HG02943 (cell line): ENCODE measurements around the gene TOX3.

Experiments used
- ATAC-seq: cut with Tn5 transposase; IDR thresholded peaks from one replicate; pipeline ENCODE4 v1.9.1; 2021; ENCODE audit warnings: mild to moderate bottlenecking, low read depth, moderate library complexity; ENCODE audit not compliant: unreplicated experiment

Gene TOX3

DNA sequence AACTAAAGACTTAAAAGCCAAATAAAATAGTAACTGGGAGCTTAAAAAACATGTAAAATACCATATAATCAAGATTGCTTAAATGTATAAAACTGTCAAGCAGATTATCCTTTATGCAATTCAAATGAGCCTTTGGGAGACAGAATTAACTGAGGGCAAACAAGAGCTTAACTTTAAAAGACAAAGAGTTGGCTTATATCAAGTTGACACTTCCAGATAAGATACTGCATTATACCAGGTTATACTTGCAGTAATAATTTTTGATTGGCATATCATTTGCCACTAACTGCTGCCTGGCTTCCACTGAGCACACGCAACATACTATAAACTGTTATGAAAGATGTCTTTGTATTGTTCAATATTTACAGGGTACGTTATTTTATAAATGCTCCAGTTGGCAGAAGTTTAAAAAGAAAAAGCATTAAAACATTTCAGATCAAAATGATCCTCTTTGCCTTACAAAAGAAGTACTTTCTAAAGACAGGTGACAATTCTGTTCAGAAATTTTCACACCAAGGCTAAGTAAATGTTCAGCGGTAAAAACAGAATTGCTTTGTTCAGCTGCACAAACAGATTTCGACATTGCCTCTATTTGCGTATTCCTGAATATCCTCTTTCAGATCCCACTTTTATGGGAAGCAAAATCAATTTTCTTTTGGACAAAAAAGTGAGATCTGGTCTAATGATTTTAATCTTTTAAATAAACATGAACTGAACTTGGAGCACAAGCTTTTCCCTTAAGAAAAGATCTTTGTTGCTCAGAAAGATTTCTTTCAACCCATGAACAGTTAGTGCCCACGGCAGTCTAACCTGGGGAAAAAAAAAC is 50.7 kb downstream of the TOX3 start:
- no peak for ATAC-seq

DNA sequence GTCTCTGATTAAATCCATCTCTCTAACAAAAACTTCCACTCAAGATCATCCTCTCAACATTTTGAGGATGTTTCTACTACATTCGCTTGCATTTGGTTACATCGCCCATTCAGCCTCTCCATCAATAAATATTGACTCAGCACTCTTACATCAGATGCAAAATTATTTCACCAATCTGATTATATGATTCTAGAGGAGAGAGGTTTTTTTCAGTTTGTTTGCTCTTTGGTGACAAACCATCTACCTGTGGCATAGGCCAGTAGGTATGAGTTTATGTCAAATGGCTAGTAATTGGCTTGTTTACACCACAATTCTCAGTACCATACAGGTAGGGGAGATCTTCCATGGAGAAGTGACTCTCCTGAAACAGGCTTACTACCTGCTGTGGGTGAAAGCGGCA is 52.3 kb downstream of the TOX3 start:
- ATAC-seq, result no peak

GRCh38 chr16:52494145-52494544 is 52.8 kb downstream of the TOX3 start:
- no peak for ATAC-seq

DNA sequence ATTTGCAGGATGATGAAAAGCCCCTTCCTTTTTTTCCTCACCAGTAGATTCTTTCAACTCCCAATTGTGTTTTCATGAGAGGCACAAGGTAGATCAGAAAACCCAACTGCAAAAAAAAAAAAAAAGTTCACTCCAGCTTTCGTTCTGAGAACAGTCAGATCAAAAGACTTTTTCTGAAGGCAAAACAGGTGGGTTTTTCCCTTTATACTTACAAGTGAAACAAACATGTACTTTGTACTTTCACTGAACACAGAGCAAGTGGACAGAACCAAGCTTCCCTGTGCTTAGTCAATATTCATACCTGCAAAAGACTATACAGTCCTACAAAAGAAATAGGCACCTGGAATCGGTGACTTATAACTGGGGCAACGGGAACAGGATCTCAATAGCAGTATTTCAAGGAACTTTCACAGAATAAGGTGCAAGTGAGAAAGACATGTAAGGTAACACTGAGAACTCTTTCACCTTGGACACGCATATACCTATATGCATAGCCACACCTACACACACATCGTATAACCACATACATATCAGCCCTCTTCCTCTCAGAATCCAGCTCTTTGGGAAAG is 54.1 kb downstream of the TOX3 start:
- ATAC-seq, result peak; percentile 84

- no peak for ATAC-seq
Observed at GRCh38 chr16:52491216-52491615, 55.7 kb downstream of the TOX3 start.

- no peak for ATAC-seq
Observed at GRCh38 chr16:52489894-52490293, 57.0 kb downstream of the TOX3 start.

- no peak for ATAC-seq
Observed at GRCh38 chr16:52488837-52489289, 58.1 kb downstream of the TOX3 start.

DNA sequence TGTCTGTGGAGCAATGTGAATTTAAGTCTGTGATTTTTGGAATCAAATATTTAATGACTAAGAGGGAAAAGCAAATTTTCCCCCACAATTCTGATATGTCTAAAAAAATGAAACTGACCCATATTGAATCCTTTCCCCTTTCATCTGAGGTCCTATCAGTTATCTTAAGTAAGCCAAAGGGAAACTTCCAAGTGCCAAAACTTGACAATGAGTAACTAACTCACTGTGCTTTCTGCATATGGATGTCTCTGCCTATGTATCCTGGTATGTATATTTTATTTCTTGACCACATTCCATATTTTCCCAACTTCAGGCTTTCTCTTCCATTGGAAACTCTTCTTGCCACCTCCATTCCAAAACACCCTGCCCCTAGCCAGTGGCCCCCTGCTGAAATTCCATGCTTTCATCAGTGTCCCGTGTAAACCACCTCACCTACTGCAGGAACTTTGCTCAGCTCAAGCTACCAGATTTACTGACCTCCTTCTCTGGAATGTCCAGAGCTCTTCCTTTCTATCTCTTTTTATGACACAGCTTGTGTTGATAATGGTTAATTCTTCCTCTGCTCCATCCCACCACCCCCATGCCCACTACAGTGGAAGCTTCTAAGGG is 59.0 kb downstream of the TOX3 start:
- no peak for ATAC-seq

DNA sequence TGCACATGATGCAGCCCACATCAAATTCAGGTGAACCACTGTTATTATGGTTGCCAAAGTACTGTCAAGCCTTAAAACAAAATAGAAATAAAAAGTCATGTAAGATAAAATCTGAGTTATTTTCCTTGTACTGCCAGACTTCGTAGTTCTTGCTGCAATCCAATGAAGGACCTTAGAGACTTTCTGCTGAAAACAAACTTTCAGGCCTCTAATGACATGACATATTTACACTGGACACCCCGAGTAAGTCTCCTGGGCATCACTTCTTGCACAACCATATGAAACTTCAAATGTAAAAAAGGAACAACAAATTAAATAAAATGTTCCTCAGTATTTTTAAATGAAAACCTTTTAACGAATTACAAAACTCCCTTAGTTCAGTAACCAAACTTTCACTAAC is 66.7 kb downstream of the TOX3 start:
- no peak for ATAC-seq

DNA sequence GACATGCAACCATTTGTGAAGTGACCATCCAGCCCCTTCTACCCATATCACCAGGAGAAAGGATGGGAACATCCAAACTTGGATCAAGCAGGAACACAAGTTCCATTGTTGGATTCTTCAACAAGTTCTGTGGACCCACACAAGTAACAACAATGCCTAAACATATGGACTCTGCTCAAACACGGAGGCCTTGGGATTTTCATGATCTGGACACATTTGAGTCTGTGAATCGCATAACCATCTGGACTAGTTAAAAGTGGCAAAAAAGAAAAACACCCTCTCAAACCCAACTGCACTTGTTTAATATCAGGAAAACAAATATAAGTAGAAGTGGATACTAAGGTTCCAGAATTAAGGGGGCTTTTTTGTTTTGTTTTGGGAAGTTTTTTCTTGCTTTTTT is 70.8 kb downstream of the TOX3 start:
- no peak for ATAC-seq

DNA sequence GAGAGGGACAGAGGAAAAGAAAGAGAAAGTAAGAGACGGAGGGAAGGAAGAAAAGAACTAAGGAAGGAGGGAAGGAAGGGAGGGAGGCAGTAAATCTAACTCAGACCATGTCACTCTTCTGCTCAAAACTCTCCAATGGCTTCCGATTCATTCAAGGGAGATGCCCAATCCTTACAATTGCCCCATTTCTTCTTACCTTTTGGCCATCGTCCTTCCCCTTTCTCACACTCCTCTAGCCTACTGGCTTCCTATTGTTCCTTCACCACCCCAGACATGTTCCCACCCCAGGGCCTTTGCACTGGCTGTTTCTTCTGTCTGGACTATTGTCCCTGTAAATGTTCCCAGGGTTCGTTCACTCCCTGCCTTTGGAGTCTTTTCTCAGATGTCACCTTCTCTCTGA is 72.3 kb downstream of the TOX3 start:
- no peak for ATAC-seq

- ATAC-seq, result no peak
Observed at GRCh38 chr16:52473096-52473495, 73.8 kb downstream of the TOX3 start.

GRCh38 chr16:52471650-52472370 is 75.1 kb downstream of the TOX3 start:
- no peak for ATAC-seq

DNA sequence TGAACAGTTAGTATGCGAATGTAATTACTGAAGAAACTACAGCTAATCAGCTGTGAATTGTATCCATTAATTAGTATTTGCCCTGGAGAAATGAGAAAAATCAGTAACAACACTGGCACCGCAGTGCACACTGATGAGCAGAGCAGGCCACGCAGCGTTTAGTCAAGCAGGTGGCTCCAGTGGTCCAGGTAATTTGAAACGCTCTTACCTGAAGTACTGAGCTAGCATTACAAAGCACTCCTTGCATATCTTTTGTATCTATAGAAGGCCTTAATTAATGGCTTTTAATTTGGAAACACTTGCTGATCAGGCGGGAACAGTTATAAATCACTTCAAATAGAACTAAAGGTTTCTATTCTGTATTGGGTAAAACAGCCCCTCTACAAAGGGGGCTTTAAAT is 76.4 kb downstream of the TOX3 start:
- no peak for ATAC-seq

DNA sequence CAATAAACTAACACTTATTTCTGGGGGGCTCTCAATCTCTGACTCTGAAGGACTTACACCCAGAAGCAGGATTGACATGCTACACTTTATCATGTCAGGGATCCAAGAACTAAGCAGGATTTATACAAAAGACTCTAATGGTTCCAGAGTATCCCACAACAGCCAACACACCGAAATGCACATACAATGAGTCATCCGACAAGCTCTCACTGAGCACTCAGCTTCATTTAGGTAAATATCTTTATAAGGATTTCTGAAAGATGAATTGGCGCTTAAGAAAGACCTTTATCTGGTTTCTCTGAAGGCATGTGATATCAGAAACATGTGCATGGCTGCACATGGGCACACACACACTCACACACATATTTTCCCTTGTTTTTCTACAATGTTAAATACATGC is 77.2 kb downstream of the TOX3 start:
- no peak for ATAC-seq

DNA sequence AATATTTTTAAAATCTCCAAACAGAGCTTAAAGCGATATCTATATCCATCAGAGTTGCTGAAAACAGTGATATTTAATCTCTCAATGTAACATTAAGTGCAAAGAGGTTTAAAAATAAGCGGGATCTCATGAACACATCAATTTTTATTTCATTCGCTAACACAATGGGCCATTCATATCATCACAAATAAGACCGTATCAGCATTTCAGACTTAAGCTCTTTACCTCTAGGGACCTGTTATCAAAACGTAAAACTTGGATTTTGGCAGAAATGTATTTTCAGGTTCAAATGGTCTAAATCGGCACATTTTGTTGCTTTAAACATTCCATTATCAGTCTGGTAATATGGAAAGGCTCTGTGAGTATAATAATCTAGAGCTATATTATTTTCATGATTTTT is 77.9 kb downstream of the TOX3 start:
- ATAC-seq, result no peak

DNA sequence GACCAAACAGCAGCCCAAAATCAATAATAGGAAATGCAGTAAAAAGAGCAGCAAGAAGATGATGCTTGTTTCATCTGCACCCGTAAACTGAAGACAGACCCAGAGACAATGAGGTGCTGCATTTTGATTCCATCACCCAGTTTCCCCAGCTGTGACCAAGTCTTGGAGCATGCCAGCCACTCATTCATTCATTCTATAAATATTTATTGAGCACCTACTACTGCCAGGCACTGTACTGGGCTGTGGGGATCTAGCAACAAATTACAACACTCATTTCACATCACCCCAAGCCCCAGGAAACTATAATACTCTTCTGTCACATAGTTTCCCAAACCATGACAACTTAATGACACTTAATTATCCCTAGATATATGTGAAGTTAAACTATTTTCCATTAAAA is 79.2 kb downstream of the TOX3 start:
- ATAC-seq, result no peak

GRCh38 chr16:52466994-52467393 is 79.9 kb downstream of the TOX3 start:
- ATAC-seq, result no peak

DNA sequence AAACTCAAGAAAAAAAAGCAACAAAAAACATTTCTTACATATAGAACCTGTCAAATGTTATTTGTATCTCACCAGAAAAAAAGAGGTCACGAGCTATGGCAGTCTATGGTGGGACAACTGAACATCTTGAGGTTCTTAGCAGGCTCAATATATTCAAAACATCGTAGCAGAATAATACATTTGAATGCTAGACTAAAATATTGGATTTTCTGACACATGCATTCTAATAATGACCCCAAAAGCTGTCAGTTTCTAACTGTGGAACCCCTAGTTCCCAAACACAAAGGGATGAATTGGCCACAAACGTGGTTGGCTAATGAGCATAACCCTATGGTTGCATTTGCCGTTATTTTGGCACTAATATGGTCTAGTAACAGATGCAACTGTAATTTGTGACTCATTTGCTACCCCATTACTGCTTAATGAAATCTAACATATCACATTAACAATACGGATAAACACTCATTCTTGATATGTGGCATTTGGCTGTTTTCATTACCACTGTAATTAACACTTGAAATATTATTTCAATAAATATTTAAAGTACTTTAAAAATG is 81.2 kb downstream of the TOX3 start:
- no peak for ATAC-seq

- ATAC-seq, result no peak
Observed at GRCh38 chr16:52463904-52464303, 83.0 kb downstream of the TOX3 start.

- ATAC-seq, result no peak
Observed at GRCh38 chr16:52462816-52463215, 84.1 kb downstream of the TOX3 start.
